GM18951 (cell line): Measurements from ENCODE around the gene HAUS1.
A peak's percentile ranks its signal among the peaks of the same experiment; 100 is the strongest.
"Not testable (repeated sequence)": the region's sequence is repeated elsewhere in the genome, so short reads cannot be mapped to it uniquely, and the experiment has no call there.

Experiments
- POLR2A ChIP-seq: IDR thresholded peaks from 4 replicates; pipeline ENCODE4 v1.6.1; 2011; ENCODE audit warnings: mild to moderate bottlenecking; ENCODE audit not compliant: insufficient read length, insufficient read depth; ENCODE audit errors: extremely low read depth
- in situ Hi-C: fragments of 300-500 bp; cut with MboI; formaldehyde crosslinking; loops from one replicate; pipeline ENCODE4 v1.12.0; 2022; ENCODE audit warnings: low sequenced_read_pairs, mixed read lengths, inconsistent platforms; ENCODE audit not compliant: unreplicated experiment

HAUS1 gene

DNA sequence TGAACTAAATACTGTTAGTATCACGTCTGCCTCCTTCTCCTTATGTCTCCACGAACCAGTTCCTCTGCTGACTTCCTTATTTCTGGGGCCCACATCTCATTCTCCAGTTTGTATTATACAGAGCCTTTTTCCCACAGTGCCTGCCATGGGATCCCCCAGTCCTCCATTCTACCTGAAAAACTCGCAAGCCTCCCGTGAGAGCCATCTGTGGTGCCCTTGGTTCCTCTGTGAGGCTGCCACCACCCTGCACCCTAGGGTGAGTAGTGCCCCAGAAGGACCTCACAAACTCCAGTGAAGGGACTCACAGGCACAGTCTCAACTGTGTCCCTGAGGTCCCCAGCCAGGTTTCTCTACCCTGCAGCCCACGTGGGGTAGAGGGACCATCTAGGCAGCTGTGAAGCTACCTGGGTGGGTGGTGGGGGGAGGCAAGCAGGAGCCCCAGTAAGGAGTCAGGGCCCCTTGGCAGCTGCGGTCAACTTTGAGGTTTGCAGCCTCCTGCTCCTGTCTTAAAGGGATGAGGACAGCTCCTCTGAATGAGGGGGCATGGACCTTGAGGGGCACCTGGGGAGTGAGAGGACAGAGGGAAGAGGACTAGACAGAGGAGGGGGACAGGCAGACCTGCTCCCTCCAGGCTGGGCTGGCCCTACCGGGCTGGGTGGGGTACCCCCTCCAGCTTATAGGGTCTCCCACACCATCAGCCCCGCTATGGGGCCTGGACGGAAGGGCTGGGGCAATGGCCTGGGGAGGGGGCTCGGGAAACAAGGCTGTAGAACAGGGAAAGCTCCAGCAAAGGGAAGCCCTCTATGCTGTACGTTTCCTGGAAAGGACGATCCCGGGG, 33.2 kb upstream of the HAUS1 start:
- in situ Hi-C loops: loop anchor here (25.0 kb wide), 1 partner anchor 409 kb away; no protein-coding TSS in a partner anchor

DNA sequence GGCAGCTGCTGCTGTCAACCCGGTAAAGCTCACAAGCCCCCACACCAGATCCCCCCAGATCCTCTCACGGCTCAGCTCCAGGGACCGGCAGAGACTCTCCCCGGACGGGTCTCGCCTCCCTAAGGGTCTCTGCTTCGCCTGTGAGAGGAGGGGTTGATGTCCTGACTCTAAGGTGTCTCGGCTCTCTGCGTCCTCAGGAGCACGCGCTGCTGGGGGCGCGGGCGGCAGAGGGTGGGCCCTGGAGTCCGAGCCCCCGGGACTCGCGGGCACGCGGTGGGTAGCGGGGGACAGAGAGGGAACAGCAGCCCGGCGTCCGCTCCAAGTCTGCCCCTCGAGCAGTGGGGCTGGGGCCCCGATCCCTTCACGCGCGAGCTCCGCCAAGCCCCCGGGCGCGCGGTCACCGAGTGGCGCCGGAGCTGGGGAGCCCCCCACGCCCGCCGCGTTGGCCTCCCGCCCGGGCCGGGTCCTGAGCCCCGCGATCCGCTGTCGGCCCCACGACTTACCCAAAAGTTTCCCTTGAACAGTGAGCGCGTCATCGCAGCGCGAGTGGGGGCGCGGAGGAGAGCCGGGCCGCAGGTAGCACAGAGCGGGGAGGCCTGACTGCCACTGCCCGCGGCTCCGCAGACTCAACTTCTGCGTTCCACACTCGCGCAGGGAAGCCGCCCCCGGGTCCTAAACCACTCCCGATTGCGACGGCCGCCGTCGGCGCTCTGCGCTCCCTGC, 32.4 kb upstream of the HAUS1 start, which contains the start of gene PSTPIP2:
Gene PSTPIP2 (minus strand): TSS at position 608 of the 723 bp plus-strand sequence. CDS start 72 bp downstream, at position 536.
- TF ChIP-seq POLR2A: peak; percentile 60
- in situ Hi-C loops: loop anchor here (25.0 kb wide), 1 partner anchor 410 kb away; no protein-coding TSS in a partner anchor

More for the DNA sequence above, 33.2 kb upstream of the HAUS1 start:
- TF ChIP-seq POLR2A: no peak

DNA sequence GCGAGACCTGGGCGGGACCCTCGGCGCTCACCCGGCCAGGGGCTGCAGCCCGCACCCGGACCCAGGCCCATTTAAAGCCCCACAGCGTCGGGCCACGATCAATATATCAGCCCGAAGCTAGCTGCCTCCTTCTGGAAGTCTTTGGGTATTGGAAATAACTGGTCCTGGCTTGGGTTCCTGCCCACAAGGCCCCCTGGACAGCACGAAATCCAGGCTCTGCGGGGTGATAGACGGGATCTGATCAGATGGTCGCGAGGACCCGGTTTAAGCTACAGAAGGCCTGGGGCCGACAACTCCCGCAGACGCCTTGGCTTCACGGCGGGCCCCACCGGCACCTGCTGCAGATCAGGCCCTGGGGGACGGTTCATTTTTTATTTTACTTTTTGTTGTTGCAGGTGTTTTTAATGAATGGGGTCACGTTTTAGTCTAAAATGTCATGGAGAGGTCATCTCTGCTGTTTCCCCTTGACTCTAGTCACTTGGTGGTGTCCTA, 31.8 kb upstream of the HAUS1 start:
- in situ Hi-C loops: loop anchor here (25.0 kb wide), 1 partner anchor 410 kb away; no protein-coding TSS in a partner anchor
- no peak for TF ChIP-seq POLR2A

DNA sequence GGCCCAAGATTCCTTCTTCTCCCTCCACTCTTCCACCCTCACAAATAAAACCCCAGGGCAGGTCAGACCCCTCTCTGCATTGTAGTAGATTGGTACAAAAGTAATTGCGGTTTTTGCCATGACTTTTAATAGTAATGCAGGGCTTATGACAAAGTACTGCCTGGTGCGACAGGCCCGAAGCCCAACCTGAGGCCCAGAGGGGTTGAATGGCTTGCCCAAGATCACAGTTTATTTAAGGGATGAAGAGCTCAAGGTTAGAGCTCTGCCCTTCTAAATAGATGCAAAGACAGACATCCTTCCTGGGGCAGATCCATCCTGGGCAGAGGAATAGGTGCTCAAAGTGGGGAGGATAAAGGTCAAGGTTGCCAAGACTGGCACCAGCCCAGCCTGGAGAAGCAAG, 31.2 kb upstream of the HAUS1 start:
- in situ Hi-C loops: loop anchor here (25.0 kb wide), 1 partner anchor 411 kb away; no protein-coding TSS in a partner anchor
- no peak for TF ChIP-seq POLR2A

DNA sequence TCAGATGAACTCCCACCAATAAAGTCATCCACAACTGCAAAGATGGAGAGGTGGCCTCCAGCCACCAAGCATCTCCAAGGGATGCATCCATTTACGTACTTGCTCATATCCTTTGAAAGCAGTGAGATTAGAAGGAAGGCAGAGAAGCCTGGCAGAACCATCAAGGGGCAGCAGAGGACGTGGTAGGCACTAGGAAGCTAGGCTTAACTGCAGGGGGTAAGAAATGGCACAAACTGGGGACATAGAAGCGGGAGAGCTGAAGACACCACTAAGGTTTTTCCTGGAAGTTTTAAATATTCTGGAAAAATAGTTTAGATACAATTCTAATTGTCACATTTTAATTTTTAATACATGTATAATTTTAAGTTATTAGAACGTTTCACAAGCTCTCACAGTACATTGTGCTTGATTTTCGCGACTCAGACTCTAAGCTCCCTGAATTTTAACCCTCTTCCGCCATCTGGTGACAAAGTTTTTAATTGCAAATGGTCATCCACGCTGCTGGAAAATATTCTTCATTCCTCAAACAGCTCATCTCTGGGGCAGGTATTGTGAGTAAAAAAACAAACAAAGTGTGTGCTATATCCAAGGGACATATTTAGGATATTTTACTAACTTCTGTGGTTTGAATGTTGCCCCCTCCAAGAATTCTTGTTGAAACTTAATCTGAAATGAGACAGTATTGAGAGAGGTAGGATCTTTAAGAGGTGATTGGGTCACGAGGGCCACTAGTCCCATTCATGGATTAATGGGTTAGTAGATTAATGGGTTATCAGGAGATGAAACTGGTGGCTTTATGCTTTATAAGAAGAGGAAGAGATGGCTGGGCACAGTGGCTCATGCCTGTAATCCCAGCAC, 30.5 kb upstream of the HAUS1 start:
- in situ Hi-C loops: loop anchor here (25.0 kb wide), 1 partner anchor 411 kb away; no protein-coding TSS in a partner anchor
- TF ChIP-seq POLR2A: no peak

DNA sequence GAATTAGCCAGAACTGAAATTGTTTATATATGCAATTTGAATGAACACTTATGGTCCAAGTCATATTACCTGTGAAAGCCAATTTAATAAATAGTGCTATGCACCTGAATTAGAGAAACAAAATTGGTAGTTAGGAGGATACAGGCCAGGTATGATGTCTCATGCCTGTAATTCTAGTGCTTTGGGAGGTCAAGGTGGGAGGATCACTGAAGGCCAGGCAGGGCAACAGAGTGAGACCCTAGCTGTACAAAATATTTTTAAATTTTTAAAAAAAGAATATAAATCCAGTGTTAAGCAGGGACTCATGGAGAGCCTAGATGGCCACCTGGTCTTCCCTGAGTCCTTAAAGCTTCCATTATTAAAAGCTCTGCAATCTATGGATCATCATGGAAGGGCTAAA, 24.8 kb upstream of the HAUS1 start:
- in situ Hi-C loops: no loop called here

DNA sequence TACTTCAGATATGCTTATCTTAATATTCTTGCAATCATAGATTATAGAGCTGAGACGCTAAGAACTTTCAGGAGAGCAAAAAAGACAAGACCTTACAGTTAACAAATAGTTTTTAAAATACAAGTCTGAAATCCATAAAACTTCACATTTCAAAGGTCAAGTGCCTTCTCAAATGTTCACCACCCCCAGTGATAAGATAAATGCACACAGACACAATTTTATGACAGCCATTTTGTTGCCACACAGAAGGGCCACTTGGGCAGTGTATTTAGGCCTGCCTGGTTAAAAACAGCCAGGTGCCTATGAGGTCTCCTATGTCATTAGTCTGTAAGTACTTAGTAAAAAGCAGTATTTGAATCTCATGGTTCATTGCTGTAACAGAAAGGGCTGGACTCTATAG, 24.0 kb upstream of the HAUS1 start:
- in situ Hi-C loops: no loop called here

More for the DNA sequence above, 24.8 kb upstream of the HAUS1 start:
- no peak for TF ChIP-seq POLR2A

DNA sequence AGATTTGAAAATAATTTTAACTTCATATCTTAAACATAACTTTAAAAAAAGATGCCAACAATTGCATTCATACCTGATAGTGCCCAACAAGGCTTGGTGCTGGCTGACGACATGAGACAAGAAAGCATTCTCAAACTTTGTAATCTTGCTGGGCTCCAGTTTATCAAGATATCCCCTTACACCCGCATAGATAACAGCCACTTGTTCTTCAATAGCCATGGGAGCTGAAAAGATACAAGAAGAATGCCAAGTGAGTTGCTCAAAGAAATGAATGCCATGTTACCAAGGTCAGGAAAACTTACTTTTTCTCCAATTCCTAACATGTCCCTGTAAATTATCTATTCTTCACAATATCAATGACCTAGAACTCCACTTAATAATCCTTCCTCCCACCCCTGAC, 19.8 kb upstream of the HAUS1 start:
- in situ Hi-C loops: no loop called here
- no peak for TF ChIP-seq POLR2A

More for the DNA sequence above, 24.0 kb upstream of the HAUS1 start:
- TF ChIP-seq POLR2A: no peak

DNA sequence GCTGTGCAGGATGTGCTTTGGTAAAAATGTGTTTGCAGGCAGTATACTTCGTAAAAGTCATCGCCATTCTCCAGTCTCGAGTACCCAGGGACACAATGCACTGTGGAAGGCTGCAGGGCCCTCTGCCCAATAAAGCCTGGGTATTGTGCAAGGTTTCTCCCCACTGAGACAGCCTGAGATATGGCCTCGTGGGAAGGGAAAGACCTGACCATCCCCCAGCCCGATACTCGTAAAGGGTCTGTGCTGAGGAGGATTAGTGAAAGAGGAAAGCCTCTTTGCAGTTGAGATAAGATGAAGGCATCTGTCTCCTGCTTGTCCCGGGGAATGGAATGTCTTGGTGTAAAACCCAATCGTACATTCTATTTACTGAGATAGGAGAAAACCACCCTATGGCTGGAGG, 15.7 kb upstream of the HAUS1 start:
- in situ Hi-C loops: not testable (repeated sequence)

DNA sequence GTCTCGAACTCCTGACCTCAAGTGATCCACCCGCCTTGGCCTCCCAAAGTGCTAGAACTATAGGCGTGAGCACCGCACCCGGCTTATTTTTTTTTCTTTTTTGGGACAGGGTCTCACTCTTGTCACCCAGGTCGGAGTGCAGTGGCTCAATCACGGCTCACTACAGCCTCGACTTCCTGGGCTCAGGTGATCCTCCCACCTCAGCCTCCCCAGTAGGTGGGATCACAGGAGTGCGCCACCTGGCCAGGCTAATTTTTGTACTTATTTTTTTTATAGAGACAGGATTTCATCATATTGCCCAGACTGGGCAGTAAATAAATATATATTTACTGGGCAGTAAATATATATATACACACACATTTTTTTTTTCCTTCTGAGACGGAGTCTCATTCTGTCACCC, 8.7 kb upstream of the HAUS1 start:
- TF ChIP-seq POLR2A: no peak
- in situ Hi-C loops: no loop called here

DNA sequence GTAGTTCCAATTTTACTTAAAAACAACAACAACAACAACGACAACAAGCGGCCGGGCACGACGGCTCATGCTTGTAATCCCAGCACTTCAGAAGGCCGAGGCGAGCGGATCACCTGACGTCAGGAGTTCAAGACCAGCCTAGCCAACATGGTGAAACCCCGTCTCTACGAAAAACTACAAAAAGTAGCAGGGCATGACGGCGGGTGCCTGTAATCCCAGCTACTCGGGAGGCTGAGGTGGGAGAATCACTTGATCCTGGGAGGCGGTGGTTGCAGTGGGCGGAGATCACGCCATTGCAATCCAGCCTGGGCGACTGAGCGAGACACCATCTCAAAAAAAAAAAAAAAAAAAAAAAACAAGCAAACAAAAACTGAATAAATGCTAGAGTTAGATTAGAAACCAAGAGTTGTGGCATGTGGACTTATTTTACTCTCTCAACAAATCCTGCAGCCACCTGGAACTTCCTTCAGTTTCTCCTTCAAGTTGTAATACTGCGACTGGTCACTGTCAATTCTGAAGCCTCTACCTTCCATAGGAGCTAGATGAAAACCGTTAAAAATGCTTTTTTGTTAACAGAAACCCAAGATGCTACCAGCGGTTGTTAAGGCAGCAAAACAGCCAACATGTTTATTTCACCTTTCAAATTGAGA, 7.4 kb upstream of the HAUS1 start:
- no peak for TF ChIP-seq POLR2A
- in situ Hi-C loops: no loop called here

DNA sequence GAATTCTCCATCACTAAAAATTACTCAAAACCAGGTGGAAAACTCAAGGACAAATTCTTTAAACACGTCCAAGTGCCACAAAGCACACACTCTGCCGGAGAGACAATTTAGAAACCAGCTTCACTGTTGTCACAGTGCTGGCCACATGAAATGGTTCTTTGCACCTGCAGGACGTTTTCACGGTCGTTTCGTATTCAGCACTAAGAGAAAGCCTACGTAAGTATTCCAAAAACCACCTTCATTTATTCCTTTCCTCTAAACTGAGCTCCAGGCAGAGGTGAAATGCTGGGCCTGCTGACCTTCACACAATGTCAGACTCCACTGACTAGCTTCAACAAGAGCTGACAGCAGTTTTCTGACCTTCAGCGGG, 6.8 kb upstream of the HAUS1 start:
- no peak for TF ChIP-seq POLR2A
- in situ Hi-C loops: no loop called here

DNA sequence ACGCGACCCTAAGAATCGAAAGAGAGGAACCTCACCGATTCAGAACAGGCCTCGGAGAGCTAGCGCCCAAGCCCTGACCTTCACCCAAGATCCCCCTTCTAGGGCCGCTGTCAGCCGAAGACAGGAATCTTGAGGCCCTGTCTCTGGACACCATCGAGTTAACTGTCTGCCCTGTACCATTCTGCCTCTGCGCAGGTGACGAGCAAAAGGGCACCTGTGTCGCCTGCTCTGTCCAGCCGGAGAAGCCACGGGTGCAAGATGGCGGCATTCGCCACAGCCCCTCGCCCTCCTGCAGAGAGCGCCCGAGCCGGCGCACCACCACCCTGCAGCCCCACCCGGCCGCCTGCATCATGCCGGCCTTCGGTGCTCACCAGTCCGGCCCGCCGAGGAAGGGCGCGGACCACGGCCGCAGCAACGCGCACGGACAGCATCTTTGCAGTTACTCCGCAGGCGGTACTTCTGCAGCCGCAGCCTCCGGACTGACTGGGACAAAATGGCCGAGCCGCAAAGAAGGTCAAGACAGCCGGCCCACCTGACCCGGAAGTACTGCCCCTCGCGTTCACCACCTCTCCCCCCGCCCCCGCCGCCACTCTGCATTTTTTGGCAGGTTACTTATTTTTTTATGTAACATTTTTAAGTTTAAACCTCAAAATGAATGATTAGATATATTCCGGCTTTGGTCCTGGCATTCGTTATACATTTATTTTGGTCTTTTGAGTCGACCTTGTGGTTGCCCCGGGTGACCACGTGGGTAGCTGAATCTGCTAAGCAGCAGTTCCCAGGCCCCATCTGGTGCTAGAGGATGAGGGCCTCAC, 6.2 kb upstream of the HAUS1 start, which contains the start of gene ATP5F1A:
Gene ATP5F1A (minus strand): TSS at position 496 of the 815 bp plus-strand sequence. CDS start 65 bp downstream, at position 431.
- TF ChIP-seq POLR2A: peak; percentile 89
- in situ Hi-C loops: no loop called here
